GM04504 (cell line): ENCODE results near the gene ANKRD53.
A peak's percentile ranks its signal among the peaks of the same experiment; 100 is the strongest.
"Not testable (repeated sequence)": the region's sequence is repeated elsewhere in the genome, so short reads cannot be mapped to it uniquely, and the experiment has no call there.

ENCODE experiments used
- DNase-seq: peaks from one replicate; pipeline ENCODE4 v3.0.0-alpha.2; 2012; ENCODE audit warnings: low read depth

The ANKRD53 gene

DNA sequence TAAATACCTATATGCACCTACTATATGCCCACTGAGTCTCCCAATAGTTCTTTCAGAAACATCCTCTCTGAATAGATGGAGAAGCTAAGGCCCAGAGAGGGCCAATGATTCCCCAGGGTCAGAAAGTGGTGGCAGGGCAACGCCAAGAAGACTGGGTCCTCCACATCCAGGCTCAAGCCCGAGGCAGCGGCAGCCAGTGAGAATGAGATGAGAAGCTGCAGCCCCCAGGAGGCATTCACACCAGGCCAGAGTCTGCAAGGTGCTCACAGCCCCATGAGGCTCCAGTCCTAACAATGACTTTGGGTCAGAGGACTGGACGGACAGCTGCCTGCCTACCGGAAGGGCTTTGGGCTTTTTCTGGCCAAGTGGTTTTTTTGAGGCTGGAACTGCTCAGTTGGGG lies 12.7 kb downstream of the ANKRD53 start:
- DNase-seq, result no peak

DNA sequence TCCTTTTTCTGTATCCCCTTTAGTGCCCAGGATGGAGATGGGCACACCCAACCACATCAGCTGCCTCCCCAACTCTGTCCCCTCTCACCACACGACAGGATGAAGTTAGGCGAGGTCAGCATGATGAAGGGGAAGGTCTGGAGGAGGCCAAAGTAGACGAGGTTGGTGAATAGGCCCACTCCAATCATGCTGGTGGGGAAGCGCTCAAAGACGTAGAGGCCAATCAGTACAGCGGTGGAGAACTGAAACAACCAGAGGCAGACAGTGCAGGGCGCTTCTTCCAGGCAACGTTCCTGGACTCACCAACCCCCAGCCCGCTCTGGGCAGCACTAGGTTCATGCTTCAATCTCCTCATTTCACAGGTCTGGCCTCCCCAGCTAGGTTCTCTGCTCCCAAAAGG lies 13.3 kb downstream of the ANKRD53 start:
- no peak for DNase-seq

DNA sequence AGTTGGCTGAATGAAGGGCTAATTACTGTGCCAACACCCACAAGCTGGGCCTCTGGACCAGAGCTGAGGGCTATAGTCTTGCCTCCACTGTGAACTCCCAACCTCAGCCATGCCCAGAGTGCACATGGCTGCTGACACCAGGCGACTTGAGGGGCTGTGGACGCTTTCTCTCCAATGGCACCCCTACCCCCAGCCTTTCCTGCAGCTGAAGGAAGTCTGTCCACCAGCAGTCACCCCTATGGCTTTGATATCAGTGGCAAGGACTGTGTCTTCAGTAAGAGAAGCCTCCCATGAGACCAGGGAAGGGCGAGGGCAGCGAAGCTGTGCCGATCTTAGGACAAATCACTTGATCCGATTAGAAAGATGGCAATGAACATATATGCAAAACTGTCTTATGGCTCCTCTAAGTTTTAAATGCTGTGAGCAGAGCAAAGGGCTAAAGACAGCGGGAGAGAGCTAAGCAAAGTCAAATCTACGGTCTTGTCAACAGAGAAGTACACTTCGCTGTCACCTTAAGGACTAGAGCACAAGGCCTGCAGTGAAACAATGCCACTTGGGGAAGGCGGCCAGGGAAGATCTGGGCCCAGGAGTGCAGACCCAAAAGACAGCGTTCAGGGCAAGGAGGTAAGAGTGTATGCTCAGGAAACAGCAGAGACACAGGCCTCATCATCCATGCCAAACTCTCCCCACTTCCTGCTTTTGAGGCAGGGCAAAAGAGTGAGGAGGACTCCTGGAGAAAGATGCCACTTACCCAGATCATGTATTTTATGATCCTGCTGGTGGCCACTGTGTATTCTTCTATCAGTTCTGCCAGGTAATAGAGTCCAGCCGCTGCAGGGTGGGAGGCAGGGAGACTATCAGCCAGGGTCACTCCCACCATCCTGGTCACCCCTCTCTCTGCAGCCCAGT lies 14.8 kb downstream of the ANKRD53 start:
- no peak for DNase-seq

DNA sequence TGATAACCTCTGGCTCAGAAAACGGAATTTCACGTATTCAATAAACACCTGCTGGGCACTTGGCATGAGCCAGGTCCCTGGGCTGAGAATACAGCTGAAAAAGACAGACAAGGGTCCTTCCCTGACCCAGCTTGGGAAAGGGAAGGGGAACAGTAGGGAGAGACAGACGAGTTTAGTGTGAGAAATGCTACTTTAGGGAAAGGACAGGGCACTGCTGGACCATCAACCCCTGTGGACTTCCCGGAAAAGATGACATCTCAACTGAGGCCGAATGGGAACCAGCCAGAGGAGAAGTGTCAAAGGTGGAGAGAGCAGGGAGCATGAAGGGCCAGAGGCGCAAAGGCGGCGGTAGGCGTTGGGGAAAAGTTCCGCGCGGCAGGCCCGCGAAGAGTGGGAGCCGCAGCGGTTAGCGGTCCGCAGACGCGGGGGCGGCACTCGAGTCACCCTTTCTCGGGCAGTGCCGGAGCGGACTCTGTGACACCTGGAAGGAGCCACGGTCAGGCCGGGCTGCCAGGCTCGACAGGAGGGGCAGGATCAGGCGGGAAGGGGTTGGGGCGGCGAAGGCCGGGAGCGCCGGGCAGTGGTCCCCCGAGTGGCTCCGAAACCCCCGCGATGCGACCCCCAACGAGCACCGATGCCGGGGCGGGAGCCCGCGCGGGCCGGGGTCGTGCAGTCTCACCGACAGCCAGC lies 15.7 kb downstream of the ANKRD53 start:
- no peak for DNase-seq

DNA sequence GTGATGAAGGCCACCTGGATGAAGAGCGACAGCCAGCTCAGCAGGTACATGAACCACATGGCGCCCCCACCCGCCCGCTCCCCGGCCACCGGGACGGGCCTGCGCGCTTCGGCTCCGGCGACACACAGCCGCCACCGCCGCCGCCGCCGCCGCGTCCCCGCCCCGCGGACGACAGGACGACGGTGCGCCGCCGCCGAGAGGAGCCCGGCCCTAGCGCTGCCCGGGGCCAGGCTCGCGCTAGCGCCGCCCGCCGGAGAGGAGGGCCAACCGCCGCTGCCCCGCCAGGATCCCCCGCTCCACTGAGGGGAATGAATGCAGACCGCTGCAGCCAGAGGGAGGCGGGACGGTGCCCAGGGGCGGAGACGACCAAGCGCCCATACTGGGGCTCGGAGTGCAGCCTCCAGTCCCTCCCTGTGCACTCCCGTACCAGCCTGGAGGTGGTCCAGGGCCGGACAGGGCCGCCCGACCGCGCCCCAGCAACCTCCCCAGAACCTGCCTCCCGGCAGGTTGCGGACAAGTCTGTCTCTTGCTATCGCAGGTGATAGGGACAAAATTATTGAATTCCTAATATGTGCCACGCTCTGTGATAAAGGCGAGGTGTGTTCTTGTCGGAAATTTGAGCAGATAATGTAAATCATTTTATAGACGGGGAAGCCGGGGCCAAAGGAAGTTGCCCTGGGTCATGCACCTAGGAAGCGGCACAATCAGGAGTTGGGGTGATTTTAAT lies 16.4 kb downstream of the ANKRD53 start, which contains the start of gene TEX261:
Gene TEX261 (minus strand): TSS at position 175 of the 727 bp plus-strand sequence. CDS start 116 bp downstream, at position 59.
- DNase-seq, result peak; percentile 61

DNA sequence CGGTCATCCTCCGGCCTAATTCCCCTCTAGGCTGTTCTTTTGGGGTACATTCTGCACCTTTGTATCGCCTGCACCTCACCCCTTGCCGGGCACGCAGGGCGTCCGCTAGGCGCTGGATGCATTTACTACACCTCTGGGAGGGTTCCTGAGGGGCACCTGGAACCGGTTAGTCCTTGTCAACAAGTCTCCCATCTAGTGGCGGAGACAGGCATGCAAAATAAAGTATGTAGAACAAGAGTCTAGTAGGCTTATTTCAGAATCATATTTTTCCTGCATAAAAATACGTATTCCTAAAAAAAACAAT lies 16.9 kb downstream of the ANKRD53 start:
- no peak for DNase-seq

DNA sequence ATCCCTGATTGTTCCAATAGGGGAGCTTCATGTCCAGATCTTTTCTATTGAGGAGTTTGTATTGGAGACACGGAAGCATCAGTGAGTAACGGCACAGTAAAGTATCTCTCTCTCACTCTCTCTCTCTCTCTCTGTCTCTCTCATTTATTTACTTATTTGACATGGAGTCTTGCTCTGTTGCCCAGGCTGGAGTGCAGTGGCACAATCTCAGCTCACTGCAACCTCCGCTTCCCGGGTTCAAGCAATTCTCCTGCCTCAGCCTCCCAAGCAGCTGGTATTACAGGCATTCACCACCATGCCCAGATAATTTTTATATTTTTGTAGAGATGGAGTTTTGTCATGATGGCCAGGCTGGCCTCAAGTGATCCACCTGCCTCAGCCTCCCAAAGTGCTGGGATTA lies 20.5 kb downstream of the ANKRD53 start:
- DNase-seq, result not testable (repeated sequence)

DNA sequence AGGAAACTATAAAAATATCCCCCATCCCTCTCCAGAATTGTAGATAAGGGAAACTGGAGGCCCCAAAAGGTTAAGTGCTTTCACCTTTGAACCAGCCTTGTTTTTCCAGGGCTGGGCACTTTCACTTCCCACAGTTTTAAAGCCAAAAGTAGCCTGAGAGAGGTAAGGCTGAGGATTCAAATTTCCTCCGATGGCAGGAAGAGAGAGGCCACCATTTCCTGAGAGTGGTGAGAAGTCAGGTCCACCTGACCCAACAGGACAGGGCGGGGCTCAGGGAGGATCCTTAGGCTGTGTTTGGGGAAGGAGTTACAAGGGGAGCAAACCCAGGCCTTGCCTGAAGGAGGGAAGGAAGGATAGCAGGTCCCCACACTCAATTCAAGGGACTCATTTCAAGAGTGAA lies 20.9 kb downstream of the ANKRD53 start:
- DNase-seq, result no peak

DNA sequence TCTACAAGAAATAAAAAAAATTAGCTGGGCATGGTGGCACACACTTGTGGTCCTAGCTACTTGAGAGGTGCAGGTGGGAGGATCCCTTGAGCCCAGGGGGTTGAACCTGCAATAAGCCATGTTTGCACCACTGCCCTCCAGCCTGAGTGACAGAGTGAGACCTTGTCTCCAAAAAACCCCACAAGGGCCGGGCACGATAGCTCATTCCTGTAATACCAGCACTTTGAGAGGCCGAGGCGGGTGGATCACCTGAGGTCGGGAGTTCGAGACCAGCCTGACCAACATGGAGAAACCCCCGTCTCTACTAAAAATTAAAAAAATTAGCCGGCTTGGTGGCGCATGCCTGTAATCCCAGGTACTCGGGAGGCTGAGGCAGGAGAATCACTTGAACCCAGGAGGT lies 21.5 kb downstream of the ANKRD53 start:
- not testable (repeated sequence) for DNase-seq

DNA sequence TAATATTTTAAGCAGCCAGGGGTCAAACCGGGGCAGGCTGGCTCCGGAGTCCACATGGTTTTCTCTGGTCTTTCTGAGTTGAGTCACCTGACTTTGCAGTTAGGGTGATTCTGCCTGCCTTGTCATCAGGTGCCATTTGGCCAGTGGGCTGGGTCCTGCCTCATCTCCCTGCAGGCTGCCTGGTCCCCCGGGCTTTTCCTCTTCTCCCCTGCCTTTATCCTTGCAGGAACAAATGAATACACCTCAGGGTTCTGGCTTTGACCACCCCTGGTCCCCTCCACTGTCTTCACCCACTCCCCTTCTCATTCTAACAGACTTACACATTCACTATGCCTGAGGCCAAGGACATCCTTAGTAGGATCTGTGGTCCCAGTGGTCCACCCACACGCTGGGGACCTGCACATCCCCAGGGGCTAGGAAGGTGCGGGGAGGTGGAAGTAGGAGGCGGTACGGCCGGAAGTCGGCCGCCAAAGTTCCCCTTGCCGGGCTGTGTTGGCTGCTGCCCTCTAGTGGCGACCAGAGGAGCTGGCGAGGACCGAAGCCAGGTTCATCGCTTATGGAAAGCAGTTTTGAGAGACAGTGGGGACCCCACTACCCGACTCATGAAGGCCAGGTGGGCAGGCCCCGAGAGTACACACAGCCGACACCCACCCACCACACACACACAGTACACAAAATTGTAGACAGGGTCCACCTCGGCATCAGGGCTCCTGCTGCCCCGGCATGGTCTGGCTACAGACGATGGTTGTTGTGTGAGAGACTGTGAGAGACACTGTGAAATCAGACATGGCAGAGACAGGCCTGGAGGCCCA lies 22.6 kb downstream of the ANKRD53 start:
- DNase-seq, result no peak

DNA sequence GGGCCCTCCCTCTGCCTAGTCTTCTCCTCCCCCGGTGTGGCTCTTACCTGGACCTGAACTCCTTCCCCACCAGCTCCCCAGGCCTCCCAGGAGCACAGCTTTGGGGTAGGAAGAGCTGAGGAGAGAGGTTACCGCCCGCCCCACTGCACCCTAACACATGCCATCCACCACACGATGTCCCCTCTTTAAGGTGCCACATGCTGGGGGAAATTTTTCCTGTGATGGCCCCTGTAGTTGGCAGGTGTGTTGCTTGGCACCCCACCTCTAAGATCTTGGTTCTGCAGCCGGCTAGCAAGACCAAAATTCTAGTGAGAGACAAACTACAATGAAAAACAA lies 23.1 kb downstream of the ANKRD53 start:
- DNase-seq, result no peak

DNA sequence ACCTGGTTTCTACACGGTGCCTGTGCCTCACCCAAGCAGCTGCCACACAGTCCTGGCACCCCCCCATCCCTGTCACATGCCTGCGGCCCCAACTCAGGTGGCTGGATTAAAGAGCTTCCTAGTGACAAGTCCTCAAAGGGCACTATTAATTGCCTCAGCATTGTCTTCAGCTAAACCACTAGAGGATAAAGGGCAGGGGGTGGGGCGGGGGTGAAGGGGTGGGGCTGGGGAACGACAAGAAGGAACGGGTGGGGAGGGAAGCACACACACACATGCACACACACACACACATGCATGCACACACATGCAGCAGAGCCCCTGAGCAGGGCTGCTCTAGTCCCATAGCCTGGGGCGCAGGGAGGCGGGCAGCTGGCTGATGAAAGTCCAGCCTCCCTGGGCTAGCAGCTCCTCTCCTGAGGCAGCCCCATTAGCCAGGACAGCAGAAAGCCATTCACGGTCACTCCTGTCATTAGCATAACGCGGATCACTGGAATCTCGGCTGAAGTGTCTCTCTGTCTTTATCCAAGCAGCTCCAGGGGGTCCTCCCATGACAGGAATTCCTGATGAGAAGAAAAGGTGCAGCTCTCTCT lies 23.6 kb downstream of the ANKRD53 start:
- no peak for DNase-seq

DNA sequence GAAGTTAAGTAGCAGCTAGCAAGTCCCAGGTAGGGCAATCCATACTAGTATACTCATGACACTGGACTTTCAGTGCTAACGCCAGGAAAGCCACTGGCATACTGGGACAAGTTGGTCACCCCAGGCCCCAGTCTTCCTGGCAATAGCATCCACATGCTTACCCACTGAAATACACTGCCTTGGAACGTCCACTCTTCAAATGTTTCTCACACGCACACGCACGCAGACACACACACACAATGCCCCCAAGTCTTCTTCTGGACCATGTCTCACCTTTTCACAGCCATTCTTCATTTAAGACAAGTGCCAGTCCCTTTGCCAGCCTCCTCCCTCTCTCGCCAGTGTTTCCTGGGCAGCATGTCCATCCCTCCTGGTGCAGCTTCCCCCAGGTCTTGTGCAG lies 25.0 kb downstream of the ANKRD53 start:
- no peak for DNase-seq

DNA sequence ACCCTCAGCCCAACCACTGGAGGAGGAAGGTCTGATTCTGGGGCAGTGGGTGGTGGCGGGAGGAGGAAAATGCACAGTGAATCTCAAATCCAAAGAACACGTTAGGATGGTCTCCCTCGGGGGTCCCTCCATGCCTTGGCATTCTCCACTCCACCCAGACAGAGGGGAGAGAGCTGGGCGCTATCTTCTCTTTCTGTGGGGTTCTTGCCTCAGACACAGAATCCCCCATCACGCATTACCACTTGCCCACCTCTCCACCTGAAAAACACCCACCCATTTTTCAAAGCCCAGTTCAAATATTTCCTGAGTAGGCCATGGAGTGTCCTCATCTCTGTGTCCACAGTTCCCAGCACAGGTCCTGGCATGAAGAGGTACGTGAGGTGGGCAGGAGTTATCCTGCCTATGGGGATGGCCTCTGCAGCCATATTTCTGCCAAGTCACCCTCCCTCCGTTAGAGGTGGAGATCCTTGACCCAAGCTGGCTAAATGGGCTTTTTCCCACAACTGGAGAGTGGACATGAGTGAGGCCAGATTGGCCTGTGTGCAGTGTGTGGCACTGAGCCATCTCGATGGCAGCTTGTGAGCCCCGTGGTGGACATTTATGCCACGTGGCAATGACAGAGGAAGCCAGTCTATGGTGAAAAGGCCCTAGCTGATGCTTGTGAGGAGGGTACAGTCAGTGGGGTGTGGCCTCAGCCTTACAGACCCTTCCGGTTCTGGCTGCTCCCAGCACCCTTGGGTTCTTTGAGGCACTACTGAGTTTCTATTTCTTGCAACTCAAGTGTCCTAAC lies 25.7 kb downstream of the ANKRD53 start:
- DNase-seq, result no peak

DNA sequence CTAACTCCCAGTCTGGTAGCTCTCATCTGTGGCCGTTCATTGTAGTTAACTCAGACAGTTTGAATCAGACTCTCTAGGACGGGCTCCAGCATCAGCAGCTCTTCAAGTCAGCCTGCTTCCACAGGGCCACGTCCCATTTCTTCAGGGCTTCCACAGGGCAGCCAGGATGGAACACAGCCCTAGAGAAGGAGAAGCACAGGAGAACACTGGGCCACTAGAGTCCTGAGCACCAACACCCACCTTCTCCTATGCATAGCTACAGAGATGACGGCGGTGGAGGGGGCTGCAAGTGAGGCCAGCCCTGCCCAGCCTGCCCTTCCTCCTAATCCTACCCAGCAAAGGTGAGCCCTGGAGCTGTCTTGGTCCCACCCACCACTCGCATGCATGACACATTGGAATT lies 26.4 kb downstream of the ANKRD53 start:
- DNase-seq, result no peak

DNA sequence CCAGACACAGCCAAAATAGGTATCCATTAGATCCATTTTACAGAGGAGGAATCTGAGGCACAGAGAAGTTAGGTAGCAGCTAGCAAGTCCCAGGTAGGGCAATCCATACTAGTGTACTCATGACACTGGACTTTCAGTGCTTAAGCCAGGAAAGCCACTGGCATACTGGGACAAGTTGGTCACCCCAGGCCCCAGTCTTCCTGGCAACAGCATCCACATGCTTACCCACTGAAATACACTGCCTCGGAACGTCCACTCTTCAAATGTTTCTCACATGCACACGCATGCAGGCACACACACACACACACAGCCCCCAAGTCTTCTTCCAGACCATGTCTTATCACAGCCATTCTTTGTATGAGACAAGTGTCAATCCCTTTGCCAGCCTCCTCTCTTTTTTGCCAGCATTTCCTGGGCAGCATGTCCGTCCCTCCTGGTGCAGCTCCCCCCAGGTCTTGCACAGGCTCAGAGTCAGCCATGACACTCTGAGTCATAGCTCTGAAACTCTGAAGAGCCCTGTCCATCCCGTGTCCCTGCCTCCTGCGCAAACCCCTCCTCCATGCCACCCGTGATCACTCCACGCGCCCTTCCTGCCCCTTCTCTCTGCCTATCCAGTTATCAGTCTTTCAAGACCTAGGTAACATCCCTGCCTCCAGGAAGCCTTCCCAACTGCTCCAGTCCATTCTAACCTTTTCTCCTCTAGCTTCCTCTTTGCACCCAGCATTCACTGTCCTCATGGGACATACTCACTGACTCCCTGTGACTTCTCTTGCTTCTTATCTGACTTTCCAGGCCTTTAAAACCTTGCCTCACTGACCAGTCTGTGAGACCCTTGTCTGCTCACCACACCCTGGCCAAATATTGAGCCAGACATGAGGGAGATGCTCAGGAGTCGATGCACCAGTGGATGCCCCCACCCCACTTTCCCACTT lies 27.1 kb downstream of the ANKRD53 start:
- DNase-seq, result no peak

DNA sequence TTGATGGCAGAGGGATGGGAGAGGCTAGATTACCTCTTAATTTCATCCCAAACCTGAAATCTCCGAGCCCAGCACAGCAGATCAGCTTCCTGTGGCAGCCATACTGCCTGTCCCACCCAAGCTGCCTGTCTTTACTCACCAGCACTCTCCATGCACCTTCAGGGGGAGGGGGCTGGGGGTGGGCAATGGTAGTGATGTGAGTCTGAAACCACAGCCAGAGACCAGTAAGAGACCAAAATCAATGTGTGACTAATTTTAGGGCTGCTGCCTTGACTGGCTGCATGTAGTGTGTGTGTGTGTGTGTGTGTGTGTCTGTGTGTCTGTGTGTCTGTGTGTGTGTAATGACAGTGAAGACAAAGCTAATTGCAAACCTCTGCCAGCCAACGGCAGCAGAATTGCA lies 27.9 kb downstream of the ANKRD53 start:
- no peak for DNase-seq

DNA sequence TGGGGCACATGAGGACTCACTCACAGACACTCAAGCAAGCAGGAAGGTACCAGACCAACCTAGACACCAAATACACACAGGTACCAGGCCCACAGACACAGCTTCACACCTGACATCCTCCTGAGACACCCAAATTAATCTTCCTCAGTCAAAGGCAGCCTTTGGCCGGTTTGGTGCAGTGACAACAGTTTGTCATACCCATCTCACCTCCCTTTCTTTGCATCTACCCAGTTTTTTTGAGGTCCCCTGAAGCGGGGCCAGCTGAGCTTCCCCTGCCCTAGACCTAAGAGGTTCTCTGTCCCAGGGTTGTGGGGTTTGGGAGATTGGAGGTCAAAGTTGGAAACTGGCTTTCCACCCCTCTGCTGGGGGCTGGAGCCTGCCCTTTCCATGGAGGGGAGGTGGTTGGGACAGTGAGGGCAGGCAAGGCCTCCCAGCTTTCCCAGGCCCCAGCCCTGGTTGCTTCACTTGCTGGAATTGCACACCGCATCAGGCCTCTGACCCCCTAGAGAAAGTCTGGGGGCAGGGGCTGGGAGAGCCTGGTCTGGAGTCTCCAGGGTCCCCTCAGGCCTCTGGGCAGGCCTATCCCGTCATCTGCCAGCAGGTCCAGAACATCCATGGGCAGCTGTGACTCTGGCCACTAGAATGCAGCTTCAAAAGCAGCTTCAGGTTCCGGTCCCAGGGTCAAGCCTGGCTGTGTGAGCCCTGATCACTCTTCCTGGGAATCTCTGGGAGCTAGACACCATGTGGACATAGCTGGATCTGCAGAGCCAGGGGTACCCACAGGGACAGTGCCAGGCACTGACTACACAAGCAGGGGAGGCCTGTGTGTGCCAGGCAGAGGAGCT lies 28.7 kb downstream of the ANKRD53 start:
- no peak for DNase-seq

DNA sequence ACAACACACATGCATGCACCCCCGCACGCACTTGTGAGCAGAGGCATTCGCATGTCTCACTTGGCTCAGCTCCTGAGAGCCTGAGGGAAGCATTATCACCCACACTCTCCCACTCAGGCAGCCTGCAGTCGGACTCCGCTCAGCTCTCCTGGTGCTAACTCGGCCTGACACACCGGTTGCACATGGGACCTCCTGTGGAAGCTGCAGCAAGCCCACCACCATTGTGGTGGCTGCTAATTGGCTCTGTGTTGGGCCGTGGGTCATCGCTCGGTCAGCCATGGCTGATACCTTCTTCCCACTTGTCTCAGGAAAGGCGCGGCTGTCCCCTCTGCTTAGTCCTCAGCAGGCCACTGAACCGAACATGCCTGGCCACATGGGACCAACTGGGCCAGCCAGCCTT lies 29.9 kb downstream of the ANKRD53 start:
- DNase-seq, result no peak
